Measurements from ENCODE around the gene HAGHL.

The HAGHL gene

DNA sequence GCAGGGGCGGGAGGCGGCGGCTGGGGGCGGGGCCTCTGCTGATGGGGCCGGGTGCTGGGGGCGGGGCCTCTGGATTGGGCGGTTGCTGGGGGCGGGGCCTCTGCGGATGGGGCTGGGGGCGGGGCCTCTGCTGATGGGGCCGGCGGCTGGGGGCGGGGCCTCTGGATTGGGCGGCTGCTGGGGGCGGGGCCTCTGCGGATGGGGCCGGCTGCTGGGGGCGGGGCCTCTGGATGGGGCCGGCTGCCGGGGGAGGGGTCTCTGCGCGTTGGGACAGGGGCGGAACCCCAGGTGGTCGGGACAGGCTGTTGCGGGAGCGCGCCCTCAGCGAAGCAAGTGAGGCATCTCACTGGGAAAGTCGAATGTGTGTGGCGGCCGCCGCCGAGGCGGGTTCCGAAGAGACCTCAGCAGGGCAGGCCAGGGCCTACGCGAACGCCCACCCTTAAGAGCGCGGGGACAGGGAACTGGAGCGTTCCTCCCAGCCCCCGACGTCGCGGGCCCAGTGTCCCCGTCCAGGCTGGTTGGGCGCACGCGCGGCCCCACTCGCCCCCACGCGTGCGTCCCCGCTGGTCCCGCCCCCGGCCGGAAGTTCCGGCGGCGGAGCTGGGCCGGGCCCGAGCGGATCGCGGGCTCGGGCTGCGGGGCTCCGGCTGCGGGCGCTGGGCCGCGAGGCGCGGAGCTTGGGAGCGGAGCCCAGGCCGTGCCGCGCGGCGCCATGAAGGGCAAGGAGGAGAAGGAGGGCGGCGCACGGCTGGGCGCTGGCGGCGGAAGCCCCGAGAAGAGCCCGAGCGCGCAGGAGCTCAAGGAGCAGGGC, 46.9 kb upstream of the HAGHL start, which contains the start of gene STUB1:
TSS of gene STUB1 (plus strand) at position 597 of the 811 bp plus-strand sequence. CDS start at position 713, 116 bp downstream.
- Histone ChIP-seq H3K4me3 (ENCODE audit: low read depth, low read length) (peak within 1 kb of the TSS; percentile 72), H3K27me3 (replicated peaks) (no peaks in the 10 kb centered on the region), H3K36me3 (replicated peaks) (peaks cover 20% of the 10 kb centered on the region), H3K27ac (peak within 1 kb of the TSS; percentile 59)
- in situ Hi-C loops (cut with HindIII; ENCODE audit: low pct_ligation_motif_present, low sequenced_read_pairs), result no loop called here
- DNase-seq, result peak; percentile 76
- TF ChIP-seq, protein P1, sequence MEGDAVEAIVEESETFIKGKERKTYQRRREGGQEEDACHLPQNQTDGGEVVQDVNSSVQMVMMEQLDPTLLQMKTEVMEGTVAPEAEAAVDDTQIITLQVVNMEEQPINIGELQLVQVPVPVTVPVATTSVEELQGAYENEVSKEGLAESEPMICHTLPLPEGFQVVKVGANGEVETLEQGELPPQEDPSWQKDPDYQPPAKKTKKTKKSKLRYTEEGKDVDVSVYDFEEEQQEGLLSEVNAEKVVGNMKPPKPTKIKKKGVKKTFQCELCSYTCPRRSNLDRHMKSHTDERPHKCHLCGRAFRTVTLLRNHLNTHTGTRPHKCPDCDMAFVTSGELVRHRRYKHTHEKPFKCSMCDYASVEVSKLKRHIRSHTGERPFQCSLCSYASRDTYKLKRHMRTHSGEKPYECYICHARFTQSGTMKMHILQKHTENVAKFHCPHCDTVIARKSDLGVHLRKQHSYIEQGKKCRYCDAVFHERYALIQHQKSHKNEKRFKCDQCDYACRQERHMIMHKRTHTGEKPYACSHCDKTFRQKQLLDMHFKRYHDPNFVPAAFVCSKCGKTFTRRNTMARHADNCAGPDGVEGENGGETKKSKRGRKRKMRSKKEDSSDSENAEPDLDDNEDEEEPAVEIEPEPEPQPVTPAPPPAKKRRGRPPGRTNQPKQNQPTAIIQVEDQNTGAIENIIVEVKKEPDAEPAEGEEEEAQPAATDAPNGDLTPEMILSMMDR (IDR thresholded peaks at IDR 0.05; ENCODE audit: low read depth, low read length, missing control alignments), result no peak

DNA sequence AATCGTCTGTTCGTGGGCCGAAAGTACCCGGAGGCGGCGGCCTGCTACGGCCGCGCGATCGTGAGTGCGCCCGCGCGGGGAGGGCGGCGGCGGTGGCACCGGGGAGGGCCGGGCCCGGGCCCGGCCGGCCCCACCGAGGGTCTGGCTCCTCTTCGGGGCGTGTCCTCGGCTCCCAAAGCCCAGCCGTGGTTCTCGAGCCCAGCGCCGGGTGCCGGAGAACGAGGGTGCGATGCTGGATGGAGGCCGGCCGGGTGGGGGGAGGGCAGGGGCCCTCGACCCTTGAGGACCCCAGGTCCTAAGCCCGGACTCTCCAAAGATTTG, 46.3 kb upstream of the HAGHL start:
- no peak for DNase-seq
- TF ChIP-seq, protein P1 (IDR thresholded peaks at IDR 0.05; ENCODE audit: low read depth, low read length, missing control alignments), result no peak
- H3K36me3 ChIP-seq (replicated peaks), result peaks cover 20% of the 10 kb centered on the region
- in situ Hi-C loops (cut with HindIII; ENCODE audit: low pct_ligation_motif_present, low sequenced_read_pairs), result no loop called here
- H3K4me3 ChIP-seq (ENCODE audit: low read depth, low read length), result peak overlapping the region; percentile 72
- H3K27ac ChIP-seq, result peak overlapping the region; percentile 59
- H3K27me3 ChIP-seq (replicated peaks), result no peaks in the 10 kb centered on the region

GRCh38 chr16:680967-681745, 45.8 kb upstream of the HAGHL start:
- TF ChIP-seq, protein P1 (IDR thresholded peaks at IDR 0.05; ENCODE audit: low read depth, low read length, missing control alignments), result peak; percentile 23
- Histone ChIP-seq H3K36me3 (replicated peaks) (peaks cover 20% of the 10 kb centered on the region), H3K27me3 (replicated peaks) (no peaks in the 10 kb centered on the region), H3K27ac (peak overlapping the region; percentile 59), H3K4me3 (ENCODE audit: low read depth, low read length) (peak overlapping the region; percentile 72)
- in situ Hi-C loops (cut with HindIII; ENCODE audit: low pct_ligation_motif_present, low sequenced_read_pairs), result no loop called here
- no peak for DNase-seq

- in situ Hi-C loops (cut with HindIII; ENCODE audit: low pct_ligation_motif_present, low sequenced_read_pairs), result no loop called here
- Histone ChIP-seq H3K36me3 (replicated peaks) (peaks cover 24% of the 10 kb centered on the region), H3K27ac (no peak overlapping the region), H3K4me3 (ENCODE audit: low read depth, low read length) (peak overlapping the region; percentile 22), H3K27me3 (replicated peaks) (no peaks in the 10 kb centered on the region)
- no peak for DNase-seq
- TF ChIP-seq, protein P1 (IDR thresholded peaks at IDR 0.05; ENCODE audit: low read depth, low read length, missing control alignments), result no peak
Observed at GRCh38 chr16:681746-682427, 45.0 kb upstream of the HAGHL start.

DNA sequence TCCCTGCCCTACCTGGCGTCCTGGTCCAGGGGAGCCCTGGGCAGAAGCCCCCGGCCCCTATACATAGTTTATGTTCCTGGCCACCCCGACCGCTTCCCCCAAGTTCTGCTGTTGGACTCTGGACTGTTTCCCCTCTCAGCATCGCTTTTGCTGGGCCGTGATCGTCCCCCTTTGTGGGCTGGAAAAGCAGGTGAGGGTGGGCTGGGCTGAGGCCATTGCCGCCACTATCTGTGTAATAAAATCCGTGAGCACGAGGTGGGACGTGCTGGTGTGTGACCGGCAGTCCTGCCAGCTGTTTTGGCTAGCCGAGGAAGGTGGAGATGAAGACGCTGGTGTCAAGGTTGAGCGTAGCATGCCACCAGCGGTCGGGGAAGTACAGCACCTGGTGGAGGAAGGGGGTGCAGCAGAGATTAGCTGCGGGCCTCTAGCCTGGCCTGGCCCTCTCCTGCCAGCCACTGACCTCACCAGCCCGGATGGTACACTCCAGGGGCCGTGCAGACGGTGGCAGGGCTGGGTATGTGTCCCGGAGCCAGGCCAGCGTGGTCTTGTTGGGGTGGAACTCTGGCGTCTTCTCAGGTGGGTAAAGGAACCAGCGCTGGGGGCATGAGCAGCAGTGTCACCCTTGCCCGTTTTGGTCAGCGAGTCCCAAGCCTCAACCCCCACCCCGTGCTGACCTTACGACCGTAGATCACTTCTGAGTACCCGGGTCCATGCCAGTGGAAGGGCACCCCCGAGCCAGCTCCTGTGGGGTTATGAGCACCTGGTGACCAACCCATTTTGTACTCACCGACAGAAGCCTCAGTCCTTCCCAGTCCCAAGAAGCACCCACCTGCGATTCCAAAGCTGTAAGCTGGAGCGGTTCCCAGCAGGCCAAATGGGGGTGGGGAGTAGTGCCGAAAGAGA, 44.2 kb upstream of the HAGHL start:
- in situ Hi-C loops (cut with HindIII; ENCODE audit: low pct_ligation_motif_present, low sequenced_read_pairs), result no loop called here
- TF ChIP-seq, protein P1 (IDR thresholded peaks at IDR 0.05; ENCODE audit: low read depth, low read length, missing control alignments), result no peak

More for the DNA sequence above, 44.2 kb upstream of the HAGHL start:
- Histone ChIP-seq H3K36me3 (replicated peaks) (peaks cover 25% of the 10 kb centered on the region), H3K27me3 (replicated peaks) (no peaks in the 10 kb centered on the region), H3K27ac (no peak overlapping the region), H3K4me3 (ENCODE audit: low read depth, low read length) (peak overlapping the region; percentile 60)
- DNase-seq, result no peak

Measured in brain microvascular endothelial cell (primary cell).